ENCODE data around the gene EVI5L. TPM values are rescaled to one million over a fixed set of nuclear protein-coding genes. Genes with fewer than 3 reads are reported as not detected.

The EVI5L gene
- total RNA-seq, 1 donor from 2014 or later, result 44.5 TPM

DNA sequence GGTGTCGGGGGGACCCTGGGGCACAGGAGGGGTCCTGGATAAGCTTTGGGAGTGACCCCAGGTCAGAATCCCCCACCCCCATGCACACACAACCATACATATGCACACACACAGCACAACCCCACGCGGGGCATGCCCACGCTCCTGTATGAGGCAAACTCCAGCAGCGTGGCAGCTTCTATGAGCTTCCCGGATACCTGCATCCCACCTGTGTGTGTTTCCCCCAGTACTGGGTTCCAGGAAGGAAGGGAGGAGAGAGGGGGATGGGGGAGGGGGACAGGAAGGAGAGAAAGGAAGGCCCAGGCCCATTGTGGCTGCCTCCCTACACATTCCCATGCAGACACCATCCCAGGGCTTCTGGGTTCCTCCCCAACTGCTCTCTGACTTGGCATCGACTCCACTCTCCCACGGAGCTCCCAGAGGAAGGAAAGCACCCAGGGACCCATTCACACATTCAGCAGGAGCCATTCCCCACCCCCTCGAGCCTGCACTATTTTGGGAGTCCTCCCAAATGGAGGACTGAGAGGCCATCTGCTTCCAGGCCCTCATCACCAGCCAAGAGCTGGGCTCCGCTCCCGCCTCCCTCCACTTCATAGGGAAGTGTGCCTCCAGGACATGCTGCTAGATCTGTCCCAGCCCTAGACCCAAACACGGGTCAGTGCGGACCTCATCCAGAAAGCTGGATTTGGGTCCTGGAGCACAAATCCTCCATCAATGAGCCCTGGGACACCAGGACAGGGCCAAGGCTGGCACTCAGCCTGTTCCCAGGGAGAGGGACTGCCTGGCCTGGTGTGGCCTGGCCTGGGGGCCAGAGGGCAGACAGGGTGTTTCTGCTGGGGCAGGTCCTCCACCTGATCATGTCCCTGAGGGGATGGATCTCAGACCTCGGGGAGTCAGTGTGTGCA lies 30.9 kb downstream of the EVI5L start:
- DNase-seq, result peak; percentile 74

DNA sequence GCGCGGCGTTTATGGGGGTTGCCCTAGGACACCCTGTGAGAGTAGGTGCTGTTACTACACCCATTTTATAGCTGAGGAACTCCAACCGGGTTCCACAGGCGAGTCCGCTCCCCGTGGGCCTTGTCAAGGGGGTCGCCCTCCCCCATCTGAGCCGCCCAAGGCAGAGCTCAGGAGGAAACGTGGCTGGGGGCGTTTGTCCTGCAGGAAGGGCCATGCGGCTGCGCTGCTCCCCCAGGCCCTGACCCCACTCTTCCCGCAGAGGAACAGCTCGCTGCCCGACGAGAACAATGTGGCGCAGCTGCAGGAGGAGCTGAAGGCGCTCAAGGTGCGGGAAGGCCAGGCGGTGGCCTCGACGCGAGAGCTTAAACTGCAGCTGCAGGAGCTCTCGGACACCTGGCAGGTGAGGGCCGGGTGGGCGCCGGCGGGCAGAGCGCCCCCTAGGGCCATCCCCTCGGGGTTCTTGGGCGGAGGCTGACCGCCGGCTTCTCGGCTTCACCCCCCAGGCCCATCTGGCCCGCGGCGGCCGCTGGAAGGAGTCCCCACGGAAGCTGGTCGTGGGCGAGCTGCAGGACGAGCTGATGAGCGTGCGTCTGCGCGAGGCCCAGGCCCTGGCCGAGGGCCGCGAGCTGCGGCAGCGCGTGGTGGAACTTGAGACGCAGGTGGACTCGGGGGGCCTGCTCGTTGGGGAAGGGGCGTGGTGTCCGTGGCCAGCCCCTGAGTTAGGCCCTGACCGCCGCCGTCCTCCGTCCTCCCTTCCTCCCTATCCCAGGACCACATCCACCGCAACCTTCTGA lies 31.8 kb downstream of the EVI5L start:
- DNase-seq, result no peak

DNA sequence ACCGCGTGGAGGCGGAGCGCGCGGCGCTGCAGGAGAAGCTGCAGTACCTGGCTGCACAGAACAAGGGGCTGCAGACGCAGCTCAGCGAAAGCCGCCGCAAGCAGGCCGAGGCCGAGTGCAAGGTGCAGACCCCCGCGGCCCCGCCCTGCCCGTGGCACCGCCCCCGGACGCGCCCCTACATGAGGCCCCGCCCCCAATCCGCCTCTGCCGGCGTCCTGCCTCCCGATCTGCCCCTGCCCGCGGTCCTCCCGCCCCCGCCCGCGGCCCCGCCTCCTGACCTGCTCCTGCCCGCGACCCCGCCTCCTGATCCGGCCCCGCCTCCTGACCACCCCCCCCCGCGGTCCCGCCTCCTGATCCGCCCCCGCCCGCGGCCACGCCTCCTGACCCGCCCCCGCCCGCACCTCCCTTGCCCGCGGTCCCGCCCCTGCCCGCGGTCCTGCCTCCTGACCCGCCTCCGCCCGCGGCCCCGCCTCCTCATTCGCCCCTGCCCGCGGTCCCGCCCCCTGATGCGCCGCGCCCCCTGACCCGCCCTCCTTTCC lies 32.5 kb downstream of the EVI5L start:
- peak; percentile 22 for DNase-seq

DNA sequence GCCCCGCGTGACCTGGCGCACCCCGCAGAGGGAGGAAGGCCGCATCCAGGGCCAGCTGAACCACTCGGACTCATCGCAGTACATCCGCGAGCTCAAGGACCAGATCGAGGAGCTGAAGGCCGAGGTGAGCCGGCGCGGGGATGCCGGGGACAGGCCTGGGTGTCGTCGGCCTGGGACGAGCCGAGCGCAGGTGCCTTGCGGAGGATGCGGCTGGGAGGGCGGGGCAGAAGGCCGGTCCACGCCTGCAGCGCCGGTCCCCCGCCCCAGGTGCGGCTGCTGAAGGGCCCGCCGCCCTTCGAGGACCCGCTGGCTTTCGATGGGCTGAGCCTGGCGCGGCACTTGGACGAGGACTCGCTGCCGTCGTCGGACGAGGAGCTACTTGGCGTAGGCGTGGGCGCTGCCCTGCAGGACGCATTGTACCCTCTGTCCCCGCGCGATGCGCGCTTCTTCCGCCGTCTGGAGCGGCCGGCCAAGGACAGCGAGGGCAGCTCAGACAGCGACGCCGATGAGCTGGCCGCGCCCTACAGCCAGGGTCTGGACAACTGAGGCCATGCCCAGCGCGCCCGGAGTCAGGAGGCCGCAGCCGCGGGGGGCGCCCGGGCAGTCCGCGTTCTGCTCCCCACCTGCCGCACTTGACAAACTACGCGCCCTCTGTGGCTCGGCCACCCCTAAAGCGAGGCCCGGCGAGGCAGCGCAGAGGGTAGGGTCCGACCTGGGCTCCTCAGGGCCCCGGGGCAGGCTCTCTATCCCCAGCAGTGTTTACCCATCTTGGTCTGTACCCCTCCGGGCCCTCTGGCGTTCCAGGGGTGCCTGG lies 33.3 kb downstream of the EVI5L start:
- no peak for DNase-seq

DNA sequence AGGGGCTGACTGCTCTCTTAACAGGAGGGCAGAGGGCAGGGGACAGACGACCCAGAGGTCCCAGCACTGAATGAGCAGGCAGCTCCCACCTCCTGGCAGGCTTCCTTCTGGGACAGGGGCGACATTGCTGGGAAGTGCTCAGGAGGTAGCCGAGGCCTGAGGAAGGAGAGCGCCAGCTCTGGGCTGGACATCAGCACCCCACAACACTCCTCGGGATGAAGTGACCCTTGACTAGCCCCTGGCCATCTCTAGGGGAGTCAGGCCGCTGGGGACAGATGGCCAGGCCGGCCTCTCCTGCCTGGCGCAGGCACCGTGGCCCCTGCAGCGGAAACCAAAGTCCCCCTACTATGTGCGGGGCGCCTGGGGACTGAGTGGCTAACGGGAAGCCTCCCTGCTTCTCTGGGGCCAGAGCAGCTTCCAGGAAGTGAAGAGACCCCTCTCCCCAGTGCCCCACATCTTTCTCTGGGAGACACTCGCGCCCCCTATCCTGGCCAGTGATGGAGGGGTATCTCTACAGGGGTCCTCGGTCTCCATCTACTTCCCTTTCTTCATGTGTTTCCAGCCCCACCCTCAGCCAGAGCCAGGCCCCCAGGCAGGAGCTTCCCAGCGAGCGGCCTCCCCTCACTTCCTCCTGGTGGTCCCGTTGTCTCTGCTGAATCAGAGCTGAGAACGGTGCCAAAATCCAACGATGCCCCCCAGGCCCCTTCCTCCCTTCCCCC lies 34.1 kb downstream of the EVI5L start:
- DNase-seq, result no peak

DNA sequence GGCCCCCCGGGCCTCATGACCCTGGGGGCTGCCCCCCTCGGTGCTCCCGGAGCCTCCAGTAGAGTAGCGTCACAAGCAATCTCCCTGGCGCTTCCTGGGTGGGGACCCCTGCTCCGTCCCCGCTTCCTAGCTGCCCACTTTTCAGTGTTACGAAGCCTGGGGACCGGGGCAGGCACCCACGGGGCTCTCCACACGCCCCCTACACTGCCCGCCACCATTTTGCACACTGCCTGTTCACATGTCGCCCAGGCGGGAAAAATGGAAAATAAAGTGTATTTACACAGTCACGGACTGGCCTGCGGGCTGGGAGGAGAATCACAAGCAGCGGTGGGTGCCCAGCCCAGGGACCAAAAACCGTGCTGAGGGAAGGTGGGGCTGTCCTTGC lies 34.7 kb downstream of the EVI5L start:
- DNase-seq, result no peak

DNA sequence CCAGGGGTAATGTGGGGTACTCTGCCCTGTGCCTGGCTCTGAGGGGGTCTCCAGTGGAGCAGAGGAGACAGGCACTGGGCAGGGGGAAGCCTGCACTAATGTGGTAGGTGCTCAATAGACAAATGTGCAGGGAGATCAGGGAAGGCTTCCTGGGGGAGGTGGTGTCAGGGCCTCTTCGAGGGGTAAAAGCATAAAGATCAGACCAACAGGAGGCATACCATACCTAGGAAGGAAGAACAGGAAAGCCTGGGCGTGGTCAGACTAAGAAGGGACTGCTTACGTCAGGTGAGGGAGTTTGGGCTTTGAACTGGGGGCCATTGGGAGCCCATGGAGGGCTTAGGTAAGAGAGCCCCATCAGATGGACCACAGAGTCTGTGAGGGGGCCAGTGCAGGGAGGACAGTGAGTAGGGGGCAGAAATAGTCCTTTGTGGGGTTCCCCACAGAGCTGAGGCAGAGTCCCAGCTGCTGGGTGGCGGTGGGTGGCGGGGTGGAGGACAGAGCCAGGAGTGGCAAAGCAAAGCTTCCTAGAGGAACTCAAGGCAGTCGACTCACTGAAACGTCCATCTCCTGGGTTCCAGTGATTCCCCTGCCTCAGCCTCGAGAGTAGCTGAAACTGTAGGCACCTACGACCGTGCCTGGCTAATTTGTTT lies 35.4 kb downstream of the EVI5L start:
- DNase-seq, result no peak

DNA sequence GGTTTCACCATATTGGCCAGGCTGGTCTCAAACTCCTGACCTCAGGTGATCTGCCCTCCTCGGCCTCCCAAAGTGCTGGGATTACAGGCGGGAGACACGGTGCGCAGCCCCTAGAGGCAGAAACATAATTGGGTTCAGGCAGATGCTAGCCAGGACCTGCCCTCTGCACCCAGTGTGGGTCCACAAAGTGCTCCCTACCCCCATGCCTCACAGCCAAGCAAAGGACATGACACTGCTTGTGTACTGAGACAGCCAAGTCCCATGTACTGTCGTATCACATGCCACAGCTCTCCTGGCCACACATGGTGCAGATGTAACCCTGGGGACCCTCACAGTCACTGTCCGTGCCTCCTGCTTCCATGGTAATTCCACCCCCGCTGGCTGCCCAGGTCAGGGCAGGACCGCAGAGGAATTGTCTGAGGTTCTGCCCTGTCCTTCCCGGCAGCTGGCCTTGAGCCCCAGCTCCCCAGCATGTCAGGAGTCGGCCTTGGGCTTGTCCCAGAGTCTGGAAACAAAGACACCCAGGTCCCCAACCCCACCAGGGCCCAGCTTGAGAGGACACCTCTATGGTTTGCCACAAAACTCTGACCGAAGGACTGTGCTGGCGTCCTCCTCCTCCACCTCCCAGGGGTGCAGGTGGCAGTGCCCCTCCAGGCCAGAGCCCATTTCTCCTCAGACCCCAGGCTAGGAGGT lies 36.5 kb downstream of the EVI5L start:
- no peak for DNase-seq

DNA sequence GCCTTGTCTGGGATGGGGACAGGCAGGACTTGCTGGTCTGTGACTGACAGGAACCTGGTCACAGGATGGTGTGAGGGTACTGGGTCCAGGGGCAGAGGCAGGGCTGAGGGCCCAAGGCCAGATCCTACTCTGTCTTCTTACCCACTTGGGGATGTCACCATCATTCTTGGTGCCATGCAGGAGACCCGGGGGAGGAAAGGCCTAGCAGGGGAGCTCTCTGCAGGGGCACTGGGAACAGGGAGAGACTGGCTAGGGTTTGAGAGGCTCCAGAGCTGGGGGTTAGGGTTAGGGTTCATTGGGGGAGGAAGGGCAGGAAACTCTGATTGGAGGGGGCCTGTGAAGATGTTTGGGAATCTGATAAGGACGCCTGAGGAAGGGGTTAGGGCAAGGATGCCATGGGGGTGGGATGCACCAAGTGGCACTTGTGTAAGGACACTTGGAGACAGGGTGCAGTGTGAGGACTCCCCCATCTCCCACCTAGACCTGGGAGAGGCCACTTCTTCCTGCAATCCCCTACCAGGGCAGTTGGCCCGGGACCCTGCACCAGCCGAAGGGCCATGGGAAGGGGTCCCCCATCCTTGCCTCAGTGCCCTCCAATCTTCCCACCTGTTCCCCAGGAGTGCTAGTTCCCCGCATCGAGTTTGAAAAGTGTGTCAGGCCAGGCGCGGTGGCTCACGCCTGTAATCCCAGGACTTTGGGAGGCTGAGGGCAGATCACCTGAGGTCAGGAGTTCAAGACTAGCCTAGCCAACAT lies 37.2 kb downstream of the EVI5L start:
- no peak for DNase-seq

DNA sequence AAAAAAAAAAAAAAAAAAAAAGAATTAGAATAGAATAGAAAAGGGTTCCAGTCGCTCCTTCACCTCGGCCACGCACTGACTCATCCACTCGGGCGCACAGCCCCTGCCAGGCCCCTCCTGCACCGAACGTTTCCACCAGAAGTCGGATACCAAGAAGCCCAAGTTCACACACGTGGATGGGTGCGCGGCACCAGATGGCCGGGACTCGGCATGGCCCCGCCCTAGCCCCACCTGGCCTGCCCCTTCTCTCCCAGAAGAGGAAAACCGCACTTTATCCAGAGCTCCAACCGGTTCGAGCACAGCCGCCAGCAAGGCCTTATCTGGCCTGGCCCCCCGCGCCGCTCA lies 38.3 kb downstream of the EVI5L start:
- no peak for DNase-seq

DNA sequence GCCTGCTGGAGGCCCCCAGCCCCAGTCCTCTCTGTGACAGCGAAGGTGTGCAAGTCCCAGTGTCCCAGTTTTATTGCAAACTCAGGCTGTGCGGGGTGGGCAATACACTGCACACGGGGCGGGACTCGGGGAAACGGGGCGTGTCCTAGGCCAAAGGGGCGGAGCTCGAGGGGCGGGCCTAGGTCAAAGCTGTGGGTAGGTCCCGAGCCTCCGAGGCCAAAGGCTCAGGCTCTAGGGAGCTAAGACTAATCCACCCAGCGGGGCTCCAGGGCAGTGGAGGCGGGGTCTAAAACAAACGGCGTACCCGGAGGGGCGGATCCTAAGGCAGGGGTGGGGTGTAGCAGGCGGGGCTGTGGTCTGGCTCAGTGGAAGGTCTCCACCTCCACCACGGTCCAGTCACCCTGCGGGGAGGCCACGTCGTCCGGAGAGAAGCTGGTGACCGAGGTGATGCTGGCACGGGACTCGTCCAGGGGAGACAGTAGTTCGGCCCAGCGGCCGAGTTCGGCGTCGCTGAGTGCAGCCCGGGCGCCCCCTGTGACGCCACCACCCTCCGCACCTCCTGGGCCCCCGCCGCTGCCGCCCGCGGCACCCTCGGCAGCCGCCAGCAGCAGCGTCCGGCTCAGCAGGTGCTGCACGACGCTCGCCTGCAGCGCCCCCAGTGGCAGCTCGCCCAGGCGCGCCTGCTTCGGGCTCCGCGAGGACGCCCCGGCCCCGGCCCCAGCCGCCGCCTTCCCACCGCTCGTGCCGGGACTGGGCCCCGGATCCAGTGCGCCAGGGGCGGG lies 38.8 kb downstream of the EVI5L start:
- DNase-seq, result peak; percentile 33

DNA sequence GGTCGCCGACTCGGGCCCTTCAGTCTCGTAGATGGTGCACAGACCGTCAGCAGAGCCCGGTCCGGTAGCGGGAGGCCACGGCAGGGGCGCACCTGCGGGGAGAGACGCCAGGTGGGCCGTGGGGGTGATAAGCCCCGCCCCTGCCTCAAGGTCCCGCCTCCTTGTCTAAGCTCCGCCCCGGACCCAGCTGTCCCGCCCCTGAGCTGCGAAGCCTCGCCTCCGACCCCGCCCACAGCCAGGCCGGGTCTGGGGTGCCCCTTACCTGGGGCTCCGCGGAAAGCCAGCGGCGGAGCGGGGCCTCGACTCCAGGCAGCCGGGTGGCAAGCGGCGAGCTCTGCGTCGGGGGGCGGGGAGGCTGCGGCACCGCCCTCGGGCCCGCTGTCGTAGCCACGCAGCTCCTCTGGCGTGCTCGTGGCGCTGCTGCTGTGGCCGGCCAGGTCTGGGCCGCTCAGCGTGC lies 39.5 kb downstream of the EVI5L start:
- peak; percentile 33 for DNase-seq

DNA sequence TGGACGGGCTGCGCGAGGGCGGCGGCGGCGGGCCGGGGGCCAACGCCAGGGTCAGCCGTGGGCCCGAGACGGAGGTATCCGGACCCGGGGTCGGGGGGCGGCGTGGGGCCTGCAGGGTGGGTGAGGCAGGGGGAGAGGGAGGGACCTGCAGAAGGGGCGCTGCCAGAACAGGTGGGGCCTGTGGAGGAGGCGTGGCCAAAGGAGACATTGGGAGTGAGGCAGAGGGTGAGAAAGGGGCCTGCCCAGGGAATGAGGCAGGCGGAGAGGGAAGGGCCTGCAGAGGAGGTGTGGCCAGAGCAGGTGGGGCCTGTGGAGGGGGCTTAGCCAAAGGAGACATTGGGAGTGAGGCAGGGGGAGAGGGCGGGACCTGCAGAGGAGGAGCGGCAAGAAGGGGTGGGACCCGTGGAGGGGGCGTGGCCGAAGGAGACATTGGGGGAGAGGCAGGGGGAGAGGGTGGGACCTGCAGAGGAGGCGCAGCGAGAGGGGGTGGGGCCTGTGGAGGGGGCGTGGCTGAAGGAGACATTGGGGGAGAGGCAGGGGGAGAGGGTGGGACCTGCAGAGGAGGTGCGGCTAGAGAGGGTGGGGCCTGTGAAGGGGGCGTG lies 40.0 kb downstream of the EVI5L start:
- DNase-seq, result peak; percentile 30

DNA sequence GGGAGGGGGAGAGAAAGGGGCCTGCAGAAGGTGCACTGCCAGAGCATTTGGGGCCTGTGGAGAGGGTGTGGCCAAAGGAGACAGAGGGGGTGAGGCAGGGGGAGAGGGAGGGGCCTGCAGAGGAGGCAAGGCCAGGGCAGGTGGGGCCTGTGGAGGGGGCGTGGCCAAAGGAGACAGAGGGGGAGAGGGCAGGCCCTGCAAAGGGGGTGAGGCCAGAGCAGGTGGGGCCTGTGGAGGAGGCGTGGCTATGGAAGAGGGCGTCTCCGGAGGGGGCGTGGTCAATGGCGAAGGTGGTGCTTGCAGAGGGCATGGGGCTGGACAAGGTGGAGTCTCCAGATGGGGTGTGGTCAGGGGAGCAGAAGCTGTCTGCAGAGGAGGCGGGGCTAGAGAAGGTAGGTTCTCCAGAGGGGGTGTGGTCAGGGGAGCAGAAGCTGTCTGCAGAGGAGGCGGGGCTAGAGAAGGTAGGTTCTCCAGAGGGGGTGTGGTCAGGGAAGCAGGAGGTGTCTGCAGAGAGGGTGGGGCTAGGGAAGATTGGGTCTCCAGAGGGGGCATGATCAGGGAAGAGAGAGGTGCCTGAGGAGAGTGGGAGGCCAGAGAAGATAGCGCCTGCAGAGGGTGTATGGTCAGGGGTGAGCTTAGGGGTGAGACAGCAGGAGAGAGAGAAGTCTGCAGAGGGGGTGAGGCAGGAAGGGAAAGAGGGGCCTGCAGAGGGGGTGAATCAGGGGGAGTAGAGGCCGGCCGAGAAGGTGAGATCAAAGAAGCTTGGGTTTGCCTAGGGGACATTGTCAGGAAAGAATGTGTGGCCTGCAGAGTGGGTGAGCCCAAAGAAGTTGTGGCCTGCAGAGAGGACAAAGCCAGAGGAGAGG lies 40.8 kb downstream of the EVI5L start:
- DNase-seq, result peak; percentile 19

DNA sequence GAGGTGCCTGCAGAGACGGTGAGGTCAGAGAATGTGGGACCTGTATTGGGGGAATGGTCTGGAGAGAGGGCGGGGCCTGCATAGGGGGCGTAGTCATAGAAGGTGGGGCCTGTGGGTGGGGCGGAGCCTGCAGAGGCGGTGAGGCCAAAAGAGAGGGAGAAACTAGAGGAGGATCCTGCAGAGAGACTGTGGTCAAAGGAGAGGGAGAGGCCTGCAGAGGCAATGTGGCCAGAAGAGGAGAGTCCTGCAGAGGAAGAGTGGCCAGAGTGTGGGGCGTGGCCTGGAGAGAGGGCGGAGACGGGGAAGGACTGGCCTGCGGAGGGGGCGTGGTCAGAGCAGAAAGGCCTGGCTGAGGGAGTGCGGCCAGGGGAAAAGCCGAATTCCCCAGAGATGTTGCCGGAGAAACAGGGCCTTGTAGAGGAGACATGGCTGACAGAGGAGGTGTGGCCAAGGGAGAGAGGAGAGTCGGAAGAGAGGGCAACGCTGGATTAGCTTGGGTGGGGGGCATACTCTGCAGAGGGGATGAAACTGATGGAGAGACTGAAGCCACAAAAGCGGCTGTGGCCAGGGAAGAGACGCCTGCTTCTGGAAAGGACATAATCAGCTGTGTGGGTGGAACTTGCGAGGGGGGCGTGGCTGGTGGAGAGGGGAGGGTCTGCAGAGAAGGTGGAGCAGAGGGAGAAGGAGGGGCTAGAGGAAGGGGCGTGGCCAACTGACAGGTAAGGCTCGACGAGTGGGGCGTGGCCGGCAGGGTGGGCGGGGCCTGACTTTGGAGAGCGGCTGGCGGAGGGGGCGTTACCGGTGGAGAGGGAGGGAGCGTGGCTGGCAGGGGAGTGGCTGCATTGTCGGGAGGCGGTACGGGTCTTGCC lies 41.7 kb downstream of the EVI5L start:
- peak; percentile 42 for DNase-seq
